Neural progenitor cell (in vitro differentiated cells): ENCODE data around the gene PCDHA9. TPM values are rescaled to one million over a fixed set of nuclear protein-coding genes. Genes with fewer than 3 reads are reported as not detected.
"Not testable (repeated sequence)": the region's sequence is repeated elsewhere in the genome, so short reads cannot be mapped to it uniquely, and the experiment has no call there.

Experiments
- DNase-seq: peaks from one replicate; pipeline ENCODE4 v3.0.0-alpha.2; 2016; ENCODE audit warnings: low spot score
- H2AFZ ChIP-seq: fragments of 200-600 bp; sonication (generic); replicated peaks from 2 replicates; pipeline ENCODE4 v1.6.1; 2016; ENCODE audit warnings: antibody characterized with exemption
- H3F3A ChIP-seq: fragments of 200-600 bp; sonication (generic); 2 replicates; pipeline ENCODE4 v1.6.1; 2016; ENCODE audit warnings: antibody characterized with exemption, low read depth
- H3K27ac ChIP-seq: fragments of 200-600 bp; sonication (generic); 2 replicates; pipeline ENCODE4 v1.5.1; 2016; ENCODE audit warnings: mild to moderate bottlenecking
- H3K27me3 ChIP-seq: fragments of 200-600 bp; sonication (generic); 2 replicates; pipeline ENCODE4 v1.6.1; 2016; ENCODE audit warnings: mild to moderate bottlenecking, moderate library complexity
- H3K36me3 ChIP-seq: fragments of 200-600 bp; sonication (generic); 2 replicates; pipeline ENCODE4 v1.5.1; 2016
- H3K4me1 ChIP-seq: fragments of 200-600 bp; sonication (generic); 2 replicates; pipeline ENCODE4 v1.6.1; 2016; ENCODE audit warnings: mixed run types
- H3K4me2 ChIP-seq: fragments of 200-600 bp; sonication (generic); 2 replicates; pipeline ENCODE4 v1.6.1; 2016
- H3K4me3 ChIP-seq: fragments of 200-600 bp; sonication (generic); 2 replicates; pipeline ENCODE4 v1.5.1; 2016
- H3K79me2 ChIP-seq: fragments of 200-600 bp; sonication (generic); 2 replicates; pipeline ENCODE4 v1.6.1; 2016; ENCODE audit warnings: low read depth
- H3K9ac ChIP-seq: fragments of 200-600 bp; sonication (generic); 2 replicates; pipeline ENCODE4 v1.6.1; 2016
- H3K9me3 ChIP-seq: fragments of 200-600 bp; sonication (generic); 2 replicates; pipeline ENCODE4 v1.5.1; 2016; ENCODE audit warnings: low read depth
- H4K20me1 ChIP-seq: fragments of 200-600 bp; sonication (generic); 2 replicates; pipeline ENCODE4 v1.6.1; 2016; ENCODE audit warnings: low read depth
- H3K27ac Mint-ChIP-seq: 3 replicates; pipeline ENCODE4 v1.8.0; 2021; ENCODE audit warnings: mixed read lengths
- H3K27me3 Mint-ChIP-seq: 2 replicates; pipeline ENCODE4 v1.8.0; 2022; ENCODE audit warnings: low read depth, mild to moderate bottlenecking, inconsistent platforms, moderate library complexity, mixed read lengths; ENCODE audit not compliant: insufficient read depth
- H3K36me3 Mint-ChIP-seq: 3 replicates; pipeline ENCODE4 v1.8.0; 2021; ENCODE audit warnings: mixed read lengths
- H3K4me1 Mint-ChIP-seq: 3 replicates; pipeline ENCODE4 v1.8.0; 2021; ENCODE audit warnings: mixed read lengths
- H3K4me3 Mint-ChIP-seq: 3 replicates; pipeline ENCODE4 v1.8.0; 2021; ENCODE audit warnings: mild to moderate bottlenecking, moderate library complexity, mixed read lengths
- H3K9me3 Mint-ChIP-seq: 3 replicates; pipeline ENCODE4 v1.8.0; 2020; ENCODE audit warnings: mixed read lengths
- CTCF ChIP-seq: fragments of 200-600 bp; sonication (generic); IDR thresholded peaks from 2 replicates; pipeline ENCODE4 v1.5.1; 2017; ENCODE audit warnings: antibody characterized with exemption, mild to moderate bottlenecking
- EZH2 ChIP-seq: fragments of 200-600 bp; sonication (generic); IDR thresholded peaks from 2 replicates; pipeline ENCODE4 v1.6.1; 2017; ENCODE audit warnings: antibody characterized with exemption, mild to moderate bottlenecking, moderate library complexity
- EZH2phosphoT487 ChIP-seq: fragments of 200-600 bp; sonication (generic); IDR thresholded peaks from 2 replicates; pipeline ENCODE4 v1.6.1; 2017; ENCODE audit warnings: antibody characterized with exemption
- total RNA-seq: library from RNA; depleted of rRNA; stranded (reverse); fragments of >200 nt; gene quantifications from 2 replicates; pipeline ENCODE4 v1.2.3, GENCODE V29; 2015; ENCODE audit warnings: low replicate concordance

Gene PCDHA9
- total RNA-seq, 1 donor from 2014 or later = 2.0 TPM

GRCh38 chr5:140870221-140871201 is 22.3 kb downstream of the PCDHA9 start:
- no peak for DNase-seq
- no peaks in the 10 kb centered on the region for H3K4me1 ChIP-seq
- H3K9ac ChIP-seq = no peak overlapping the region
- Mint-ChIP-seq H3K27me3 (no peaks in the 10 kb centered on the region), H3K36me3 (peaks cover 36% of the 10 kb centered on the region), H3K27ac (no peak overlapping the region), H3K4me3 (no peak overlapping the region), H3K9me3 (peaks cover 25% of the 10 kb centered on the region), H3K4me1 (peaks cover 7% of the 10 kb centered on the region)
- peaks cover 11% of the 10 kb centered on the region for H3K79me2 ChIP-seq
- H3F3A ChIP-seq = peaks cover 7% of the 10 kb centered on the region
- H3K27ac ChIP-seq = no peak overlapping the region
- no peak overlapping the region for H2AFZ ChIP-seq
- no peaks in the 10 kb centered on the region for H4K20me1 ChIP-seq
- H3K4me2 ChIP-seq = no peak overlapping the region
- H3K27me3 ChIP-seq = no peaks in the 10 kb centered on the region
- TF ChIP-seq EZH2 = no peak
- TF ChIP-seq EZH2phosphoT487 = no peak
- TF ChIP-seq CTCF = no peak
- H3K4me3 ChIP-seq = no peak overlapping the region
- no peaks in the 10 kb centered on the region for H3K9me3 ChIP-seq
- H3K36me3 ChIP-seq = peaks cover 4% of the 10 kb centered on the region

- Histone ChIP-seq H2AFZ (peak within 1 kb of the TSS; percentile 69), H3K9me3 (no peaks in the 10 kb centered on the region)
- no peak for TF ChIP-seq EZH2phosphoT487
- peak; percentile 63 for TF ChIP-seq CTCF
- TF ChIP-seq EZH2 = no peak
Observed at GRCh38 chr5:140875085-140876065, 27.2 kb downstream of the PCDHA9 start, which contains the start of gene PCDHA12. PCDHA12 (plus strand) TSS chr5:140875308; CDS start chr5:140875473, 165 bp downstream.

GRCh38 chr5:140876541-140877261 is 28.5 kb downstream of the PCDHA9 start:
- not testable (repeated sequence) for H2AFZ ChIP-seq, H3K27me3 Mint-ChIP-seq, H3K4me1 ChIP-seq, H3K4me1 Mint-ChIP-seq, H3K4me3 Mint-ChIP-seq, H3K9ac ChIP-seq, H3K4me3 ChIP-seq, H3K27ac Mint-ChIP-seq, H3K27ac ChIP-seq, H4K20me1 ChIP-seq, H3K4me2 ChIP-seq, H3K9me3 ChIP-seq, H3F3A ChIP-seq, H3K36me3 ChIP-seq, H3K27me3 ChIP-seq, DNase-seq
- peaks cover 11% of the 10 kb centered on the region for H3K79me2 ChIP-seq
- Mint-ChIP-seq H3K36me3 (peaks cover 52% of the 10 kb centered on the region), H3K9me3 (peaks cover 44% of the 10 kb centered on the region)

More at GRCh38 chr5:140875085-140876065, 27.2 kb downstream of the PCDHA9 start, which contains the start of gene PCDHA12:
- H4K20me1 ChIP-seq = no peaks in the 10 kb centered on the region
- DNase-seq = peak; percentile 68
- Mint-ChIP-seq H3K27me3 (peaks cover 3% of the 10 kb centered on the region), H3K4me3 (peak within 1 kb of the TSS; percentile 94), H3K4me1 (peaks cover 4% of the 10 kb centered on the region), H3K9me3 (peaks cover 38% of the 10 kb centered on the region), H3K36me3 (peaks cover 49% of the 10 kb centered on the region), H3K27ac (peak within 1 kb of the TSS; percentile 90)
- H3K4me2 ChIP-seq = peak within 1 kb of the TSS; percentile 56
- no peaks in the 10 kb centered on the region for H3K4me1 ChIP-seq
- no peak within 1 kb of the TSS for H3K27ac ChIP-seq
- H3K79me2 ChIP-seq = peaks cover 11% of the 10 kb centered on the region
- H3K36me3 ChIP-seq = no peaks in the 10 kb centered on the region
- no peak within 1 kb of the TSS for H3K9ac ChIP-seq
- H3K4me3 ChIP-seq = peak within 1 kb of the TSS; percentile 58
- H3K27me3 ChIP-seq = no peaks in the 10 kb centered on the region
- peaks cover 7% of the 10 kb centered on the region for H3F3A ChIP-seq
